GM19452 (cell line): ENCODE results near the gene SLC39A1.

Experiments used
- ATAC-seq: cut with Tn5 transposase; IDR thresholded peaks from one replicate; pipeline ENCODE4 v1.9.1; 2021; ENCODE audit not compliant: unreplicated experiment

SLC39A1 gene

GRCh38 chr1:153977250-153978240, 14.2 kb upstream of the SLC39A1 start, which contains the start of gene JTB:
Gene JTB (minus strand): TSS chr1:153977674. CDS start chr1:153977252, 422 bp downstream.
- peak; percentile 81 for ATAC-seq

- ATAC-seq: no peak
These were observed 13.5 kb upstream of the SLC39A1 start for GRCh38 chr1:153976819-153977249.

GRCh38 chr1:153973525-153973924, 10.2 kb upstream of the SLC39A1 start:
- ATAC-seq: no peak

- ATAC-seq: no peak
These were observed 9.7 kb upstream of the SLC39A1 start for GRCh38 chr1:153973071-153973470.

GRCh38 chr1:153970346-153970745, 7.0 kb upstream of the SLC39A1 start:
- ATAC-seq: no peak

- ATAC-seq: no peak
These were observed 5.6 kb upstream of the SLC39A1 start for GRCh38 chr1:153968972-153969371.

GRCh38 chr1:153968408-153968807, 5.1 kb upstream of the SLC39A1 start:
- ATAC-seq: no peak

GRCh38 chr1:153968000-153968363, 4.6 kb upstream of the SLC39A1 start:
- no peak for ATAC-seq

GRCh38 chr1:153967107-153967999, 4.0 kb upstream of the SLC39A1 start, which contains the start of gene CREB3L4:
Gene CREB3L4 (plus strand): TSS chr1:153967902. CDS start chr1:153968526, 624 bp downstream.
- ATAC-seq: peak; percentile 68

- ATAC-seq: no peak
These were observed 554 bp upstream of the SLC39A1 start for GRCh38 chr1:153963850-153964331.

- ATAC-seq: no peak
These were observed 978 bp downstream of the SLC39A1 start for GRCh38 chr1:153962088-153963029.

- ATAC-seq: no peak
These were observed 1.9 kb downstream of the SLC39A1 start for GRCh38 chr1:153961421-153961820.

GRCh38 chr1:153960206-153960605, 3.1 kb downstream of the SLC39A1 start:
- ATAC-seq: no peak

GRCh38 chr1:153959454-153959853, 3.9 kb downstream of the SLC39A1 start:
- ATAC-seq: no peak

GRCh38 chr1:153958961-153959260, 4.4 kb downstream of the SLC39A1 start:
- ATAC-seq: no peak

GRCh38 chr1:153958111-153958960, 5.0 kb downstream of the SLC39A1 start, which contains the start of gene CRTC2:
Gene CRTC2 (minus strand): TSS chr1:153958612. CDS start chr1:153958497, 115 bp downstream.
- ATAC-seq: peak; percentile 80

GRCh38 chr1:153957744-153958110, 5.6 kb downstream of the SLC39A1 start:
- peak; percentile 14 for ATAC-seq

- no peak for ATAC-seq
These were observed 6.2 kb downstream of the SLC39A1 start for GRCh38 chr1:153956997-153957715.

- no peak for ATAC-seq
These were observed 8.5 kb downstream of the SLC39A1 start for GRCh38 chr1:153954826-153955225.
